COLO668 (cell line): ENCODE data around the gene CELF1.

Experiments used
- DNase-seq: peaks from one replicate; lab custom pipeline; 2025; ENCODE audit not compliant: unreplicated experiment; lab: John Stamatoyannopoulos, UW

Gene CELF1

GRCh38 chr11:47488674-47489394 lies 64.1 kb downstream of the CELF1 start:
- no peak for DNase-seq

DNA sequence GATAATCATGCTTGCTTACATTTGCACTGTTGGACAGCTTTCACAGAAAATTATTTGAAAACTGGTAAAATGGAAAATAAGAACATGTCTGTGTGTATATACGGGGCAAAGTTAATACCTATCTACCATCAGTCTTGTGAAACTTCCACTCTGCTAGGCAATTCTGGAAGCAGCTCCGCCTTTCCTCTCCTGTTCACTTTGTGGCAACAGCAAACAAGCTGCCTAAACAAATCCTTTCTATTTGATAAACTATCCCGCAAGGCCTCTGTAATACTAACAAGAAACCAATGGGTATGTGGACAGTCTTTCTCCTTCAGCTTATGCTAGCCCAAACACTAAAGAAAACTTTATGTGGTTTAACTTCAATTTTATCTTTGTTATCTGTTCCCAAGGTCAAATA lies 64.8 kb downstream of the CELF1 start:
- DNase-seq = no peak

GRCh38 chr11:47487421-47487820 lies 65.5 kb downstream of the CELF1 start:
- no peak for DNase-seq

DNA sequence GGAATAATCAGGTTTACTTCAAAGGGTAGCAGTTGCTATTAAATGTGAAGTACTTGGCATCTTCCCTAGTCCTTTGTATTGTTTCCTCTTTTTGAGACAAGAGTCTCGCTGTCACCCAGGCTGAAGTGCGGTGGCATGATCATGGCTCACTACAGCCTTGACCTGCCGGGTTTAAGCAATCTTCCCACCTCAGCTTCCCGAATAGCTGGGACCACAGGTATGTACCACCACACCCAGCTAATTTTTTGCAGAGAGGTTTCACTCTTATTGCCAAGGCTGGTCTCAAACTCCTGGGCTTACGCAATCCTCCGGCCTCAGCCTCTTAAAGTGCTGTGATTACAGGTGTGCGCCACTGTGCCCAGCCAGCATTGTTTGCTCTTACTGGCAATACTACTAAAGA lies 67.8 kb downstream of the CELF1 start:
- no peak for DNase-seq

GRCh38 chr11:47483457-47483856 lies 69.5 kb downstream of the CELF1 start:
- no peak for DNase-seq

DNA sequence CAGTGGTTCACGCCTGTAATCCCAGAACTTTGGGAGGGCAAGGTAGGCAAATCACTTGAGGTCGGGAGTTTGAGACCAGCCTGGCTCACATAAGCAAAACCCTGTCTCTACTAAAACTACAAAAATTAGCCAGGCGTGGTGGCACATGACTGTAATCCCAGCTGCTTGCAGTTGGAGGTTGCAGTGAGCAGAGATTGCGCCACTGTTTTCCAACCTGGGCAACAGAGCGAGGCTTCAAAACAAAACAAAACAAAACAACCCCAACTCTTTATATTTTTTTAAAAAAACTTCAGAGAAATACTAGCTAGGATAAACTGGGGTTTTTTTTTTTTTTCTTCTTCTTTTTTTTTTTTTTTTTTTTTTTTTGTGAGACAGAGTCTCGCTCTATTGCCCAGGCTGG lies 72.2 kb downstream of the CELF1 start:
- DNase-seq = no peak

DNA sequence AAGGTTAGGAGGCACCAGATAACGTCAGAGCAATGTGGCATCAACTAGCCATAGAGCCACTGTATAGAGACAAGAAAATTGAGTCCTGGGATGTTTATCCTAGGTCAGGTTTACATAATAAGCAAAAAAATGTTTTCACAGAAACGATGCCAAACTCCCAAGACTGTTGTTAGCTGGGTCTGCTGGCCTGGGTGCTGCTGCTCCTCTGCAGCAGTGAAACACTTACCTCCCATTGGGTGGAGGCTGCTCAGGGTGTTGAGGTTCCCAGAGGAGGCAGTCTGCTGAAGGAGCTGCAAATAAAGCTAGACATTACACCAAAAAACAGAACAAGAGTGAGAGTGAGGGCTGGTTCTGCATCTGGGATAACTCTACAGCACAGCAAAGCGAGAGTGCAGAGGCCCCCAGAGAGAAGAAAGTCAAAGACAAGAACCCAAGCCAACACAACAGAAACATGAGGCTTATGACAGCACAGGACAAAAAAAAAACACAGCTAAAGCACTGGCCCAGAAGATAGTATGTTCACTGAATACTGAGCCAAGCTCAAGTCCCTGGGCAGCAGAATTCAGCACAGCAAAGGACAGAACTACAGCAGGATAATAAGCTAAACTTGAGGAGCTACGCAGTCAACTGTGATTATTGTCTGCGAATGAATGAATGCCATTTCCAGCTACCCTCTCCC lies 74.1 kb downstream of the CELF1 start:
- DNase-seq = no peak

GRCh38 chr11:47477753-47478152 lies 75.2 kb downstream of the CELF1 start:
- DNase-seq = no peak

- DNase-seq = no peak
Measured at GRCh38 chr11:47477323-47477722, 75.6 kb downstream of the CELF1 start.

DNA sequence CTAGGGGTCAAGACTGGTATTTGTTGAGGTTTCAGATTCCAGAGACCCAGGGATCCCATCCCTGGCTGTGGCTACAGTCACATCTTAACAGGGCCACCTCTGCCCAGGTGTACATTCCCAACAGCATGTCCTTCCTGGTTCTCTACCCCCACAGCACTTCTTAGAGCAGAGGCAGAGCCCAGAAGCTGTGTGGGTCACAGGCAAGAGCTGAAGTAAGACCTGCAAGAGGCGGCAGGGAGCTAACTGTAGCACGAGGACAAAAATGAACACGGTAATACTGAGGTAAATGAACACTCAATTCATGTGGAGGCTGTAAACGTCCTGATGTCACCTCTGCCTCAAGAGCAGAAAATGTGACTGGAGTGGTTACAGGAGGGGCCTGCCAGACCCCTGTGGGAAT lies 82.3 kb downstream of the CELF1 start:
- no peak for DNase-seq

- no peak for DNase-seq
Measured at GRCh38 chr11:47469361-47470179, 83.4 kb downstream of the CELF1 start.

- DNase-seq = no peak
Measured at GRCh38 chr11:47468598-47469214, 84.2 kb downstream of the CELF1 start.

DNA sequence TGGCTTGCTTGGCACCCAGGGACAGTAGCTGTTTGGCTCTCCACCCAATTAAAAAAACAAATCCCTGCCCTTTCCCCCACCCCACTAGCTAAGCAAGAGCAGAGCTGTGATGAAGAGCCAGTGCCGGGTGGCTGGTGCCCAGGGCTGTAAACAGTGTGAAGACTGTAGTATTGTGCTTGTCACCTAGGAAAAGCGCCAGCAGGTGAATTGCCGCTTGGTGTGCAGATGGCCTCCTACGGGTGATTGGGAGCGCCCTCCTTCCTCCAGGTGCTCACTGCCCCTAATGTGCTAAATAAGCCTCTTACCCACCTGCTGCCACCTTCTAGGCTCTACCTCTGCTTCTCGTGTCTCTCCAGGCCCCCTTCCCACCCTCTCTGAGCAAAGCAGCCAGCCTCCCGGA lies 85.6 kb downstream of the CELF1 start:
- DNase-seq = peak; percentile 79

GRCh38 chr11:47466701-47467250 lies 86.2 kb downstream of the CELF1 start:
- DNase-seq = peak; percentile 46

- no peak for DNase-seq
Measured at GRCh38 chr11:47466201-47466600, 86.7 kb downstream of the CELF1 start.

GRCh38 chr11:47464483-47464882 lies 88.4 kb downstream of the CELF1 start:
- peak; percentile 52 for DNase-seq

GRCh38 chr11:47461876-47462275 lies 91.1 kb downstream of the CELF1 start:
- DNase-seq = no peak

- no peak for DNase-seq
Measured at GRCh38 chr11:47460571-47461235, 92.2 kb downstream of the CELF1 start.

DNA sequence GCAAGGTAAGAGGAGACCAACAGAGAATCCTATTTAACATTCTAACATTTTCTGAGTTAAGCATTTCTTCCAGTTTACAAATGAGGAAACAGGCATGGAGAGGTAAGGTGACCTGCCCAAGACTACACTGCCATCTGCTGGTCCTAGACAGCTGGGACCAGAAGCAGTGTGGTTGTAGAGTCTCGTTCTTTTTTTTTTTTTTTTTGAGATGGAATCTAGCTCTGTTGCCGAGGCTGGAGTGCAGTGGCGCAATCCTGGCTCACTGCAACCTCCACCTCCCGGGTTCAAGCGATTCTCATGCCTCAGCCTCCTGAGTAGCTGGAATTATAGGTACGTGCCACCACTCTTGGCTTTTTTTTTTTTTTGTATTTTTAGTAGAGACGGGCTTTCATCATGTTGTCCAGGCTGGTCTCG lies 98.7 kb downstream of the CELF1 start:
- DNase-seq = peak; percentile 63

GRCh38 chr11:47453365-47453764 lies 99.6 kb downstream of the CELF1 start:
- DNase-seq = no peak

- no peak for DNase-seq
Measured at GRCh38 chr11:47451990-47452389, 100.9 kb downstream of the CELF1 start.
